OCI-LY7 (cell line): Measurements from ENCODE around the gene COL9A1.

Experiments
- CTCF ChIP-seq: fragments of 200-600 bp; sonication (generic); conservative IDR thresholded peaks from 2 replicates; pipeline ENCODE4 v1.5.1; 2014; ENCODE audit warnings: mild to moderate bottlenecking, antibody characterized with exemption, low read length, moderate library complexity, mixed read lengths
- EZH2phosphoT487 ChIP-seq: fragments of 200-600 bp; sonication (generic); IDR thresholded peaks from 2 replicates; pipeline ENCODE4 v1.6.1; 2018; ENCODE audit warnings: low read depth, borderline replicate concordance, mild to moderate bottlenecking, mixed run types, antibody characterized with exemption, low read length, moderate library complexity, mixed read lengths

- TF ChIP-seq CTCF (no peak), EZH2phosphoT487 (no peak)
Observed at GRCh38 chr6:70180183-70180900, 122.5 kb downstream of the COL9A1 start.
